ENCODE results near the gene GMPR2.
"Not testable (repeated sequence)": the region's sequence is repeated elsewhere in the genome, so short reads cannot be mapped to it uniquely, and the experiment has no call there.

Gene GMPR2

GRCh38 chr14:24232645-24233537, at the start of gene GMPR2:
Gene GMPR2, plus strand, starts transcription at chr14:24232929. Its CDS starts 325 bp downstream, at chr14:24233254.
- DNase-seq: peak; percentile 49

- DNase-seq: no peak
Measured at GRCh38 chr14:24183014-24183481, 49.7 kb upstream of the GMPR2 start.

- DNase-seq: no peak
Measured at GRCh38 chr14:24184104-24184970, 48.4 kb upstream of the GMPR2 start.

GRCh38 chr14:24185026-24185425, 47.7 kb upstream of the GMPR2 start:
- no peak for DNase-seq

- no peak for DNase-seq
Measured at GRCh38 chr14:24185741-24186140, 47.0 kb upstream of the GMPR2 start.

- DNase-seq: no peak
Measured at GRCh38 chr14:24186831-24187538, 45.7 kb upstream of the GMPR2 start.

GRCh38 chr14:24187539-24187915, 45.2 kb upstream of the GMPR2 start:
- no peak for DNase-seq

GRCh38 chr14:24188251-24189058, 44.3 kb upstream of the GMPR2 start, which contains the start of gene IPO4:
Gene IPO4, minus strand, starts transcription at chr14:24188816. Its CDS starts 29 bp downstream, at chr14:24188787.
- DNase-seq: peak; percentile 91

GRCh38 chr14:24189059-24189375, 43.7 kb upstream of the GMPR2 start:
- no peak for DNase-seq

GRCh38 chr14:24189460-24189859, 43.3 kb upstream of the GMPR2 start:
- DNase-seq: no peak

GRCh38 chr14:24190416-24190815, 42.3 kb upstream of the GMPR2 start:
- no peak for DNase-seq

- DNase-seq: no peak
Measured at GRCh38 chr14:24192933-24193332, 39.8 kb upstream of the GMPR2 start.

- no peak for DNase-seq
Measured at GRCh38 chr14:24194186-24194872, 38.4 kb upstream of the GMPR2 start.

- DNase-seq: no peak
Measured at GRCh38 chr14:24194873-24195185, 37.9 kb upstream of the GMPR2 start.

- DNase-seq: no peak
Measured at GRCh38 chr14:24195186-24196070, 37.3 kb upstream of the GMPR2 start, which contains the start of gene TM9SF1. Gene TM9SF1, minus strand, starts transcription at chr14:24195441. Its CDS starts 422 bp downstream, at chr14:24195019.

- no peak for DNase-seq
Measured at GRCh38 chr14:24196071-24197055, 36.4 kb upstream of the GMPR2 start.

- no peak for DNase-seq
Measured at GRCh38 chr14:24197056-24197450, 35.7 kb upstream of the GMPR2 start.

GRCh38 chr14:24198814-24199524, 33.8 kb upstream of the GMPR2 start:
- no peak for DNase-seq

GRCh38 chr14:24202538-24202937, 30.2 kb upstream of the GMPR2 start:
- DNase-seq: not testable (repeated sequence)
